H1 (cell line): Measurements from ENCODE around the gene CPM. TPM values are rescaled to one million over a fixed set of nuclear protein-coding genes. Genes with fewer than 3 reads are reported as not detected.
A peak's percentile ranks its signal among the peaks of the same experiment; 100 is the strongest.

ENCODE experiments used
- CTCF ChIA-PET: fragments of 300-600 bp; sonication (Branson Sonifier 250); formaldehyde crosslinking; loops from one replicate; lab custom pipeline; 2021; ENCODE audit not compliant: partially characterized antibody; lab: Charles Lee
- POLR2A ChIA-PET: fragments of 300-600 bp; sonication (Branson Sonifier 250); formaldehyde crosslinking; loops from one replicate; lab custom pipeline; 2021; ENCODE audit warnings: inconsistent platforms; ENCODE audit not compliant: partially characterized antibody; lab: Charles Lee
- DNase-seq, 2 experiments: peaks; one replicate each; pipeline versions ENCODE4 v3.0.0 to v3.0.0-alpha.2; 2010 to 2022; ENCODE audit warnings: low spot score in 2 of 2, low read depth in 1 of 2, mixed read lengths in 1 of 2
- FAIRE-seq: peaks from 2 replicates; lab custom pipeline; 2011; peaks lifted over from hg19 to GRCh38; lab: Jason Lieb, UNC
- H2AFZ ChIP-seq: 2 replicates; pipeline ENCODE4 v1.8.1; 2012; ENCODE audit warnings: low read length, inconsistent platforms
- H2AK5ac ChIP-seq: 2 replicates; pipeline ENCODE4 v1.6.1; 2013; ENCODE audit warnings: low read depth, low read length
- H2BK120ac ChIP-seq: replicated peaks from 2 replicates; pipeline ENCODE3; 2013; ENCODE audit warnings: low read depth, low read length, inconsistent platforms
- H2BK12ac ChIP-seq: 2 replicates; pipeline ENCODE4 v1.6.1; 2013; ENCODE audit warnings: low read depth, low read length
- H2BK15ac ChIP-seq: 2 replicates; pipeline ENCODE4 v1.6.1; 2013; ENCODE audit warnings: low read length
- H2BK20ac ChIP-seq: 2 replicates; pipeline ENCODE4 v1.6.1; 2013; ENCODE audit warnings: low read length
- H2BK5ac ChIP-seq: 2 replicates; pipeline ENCODE4 v1.6.1; 2013; ENCODE audit warnings: low read depth, low read length
- H3K14ac ChIP-seq: 2 replicates; pipeline ENCODE4 v1.6.1; 2013; ENCODE audit warnings: inconsistent platforms; ENCODE audit not compliant: insufficient read length
- H3K18ac ChIP-seq: 2 replicates; pipeline ENCODE4 v1.6.1; 2013; ENCODE audit warnings: low read length; ENCODE audit errors: extremely low read depth
- H3K23ac ChIP-seq: 2 replicates; pipeline ENCODE4 v1.6.1; 2013; ENCODE audit warnings: inconsistent platforms; ENCODE audit not compliant: insufficient read length
- H3K23me2 ChIP-seq: 2 replicates; pipeline ENCODE4 v1.6.1; 2013; ENCODE audit warnings: low read depth, low read length
- H3K27ac ChIP-seq: 2 replicates; pipeline ENCODE4 v1.6.1; 2011; ENCODE audit warnings: low read depth, low read length, inconsistent platforms
- H3K27me3 ChIP-seq, 4 experiments: replicated peaks in 1 of 4; 1 replicate in 1 of 4; 2 replicates in 3 of 4; pipeline versions ENCODE4 v1.6.1 to v1.8.1; 2011 to 2013; ENCODE audit warnings: low read length in 3 of 4, mild to moderate bottlenecking in 3 of 4, inconsistent platforms in 2 of 4, mixed read lengths in 2 of 4, moderate library complexity in 1 of 4; ENCODE audit not compliant: control insufficient read depth in 3 of 4, insufficient read depth in 3 of 4; ENCODE audit errors: extremely low read depth in 1 of 4
- H3K36me3 ChIP-seq, 4 experiments: 2 replicates each; pipeline versions ENCODE4 v1.6.1 to v1.8.1; 2011 to 2013; ENCODE audit warnings: mild to moderate bottlenecking in 4 of 4, low read length in 3 of 4, moderate library complexity in 2 of 4, control low read depth in 1 of 4, inconsistent platforms in 1 of 4; ENCODE audit not compliant: insufficient read depth in 4 of 4, control insufficient read depth in 2 of 4
- H3K4ac ChIP-seq: replicated peaks from 2 replicates; pipeline ENCODE3; 2013; ENCODE audit warnings: low read length, low read depth, mixed read lengths, inconsistent platforms; ENCODE audit not compliant: insufficient read length
- H3K4me1 ChIP-seq, 4 experiments: replicated peaks in 1 of 4; 1 replicate in 1 of 4; 2 replicates in 3 of 4; pipeline versions ENCODE4 v1.6.1 to v1.8.1; 2011 to 2013; ENCODE audit warnings: low read length in 3 of 4, inconsistent platforms in 2 of 4, mixed read lengths in 1 of 4; ENCODE audit not compliant: insufficient read depth in 4 of 4, control insufficient read depth in 3 of 4
- H3K4me2 ChIP-seq, 2 experiments: 2 replicates each; pipeline versions ENCODE4 v1.6.1 to v1.8.1; 2011 to 2013; ENCODE audit warnings: low read depth in 2 of 2, low read length in 2 of 2, control low read depth in 1 of 2, inconsistent platforms in 1 of 2, mild to moderate bottlenecking in 1 of 2; ENCODE audit not compliant: insufficient read depth in 1 of 2
- H3K4me3 ChIP-seq, 4 experiments: fragments of 200-600, 300-600 bp in 1 of 4; sonication (generic), shearing (Covaris generic), sonication (Bioruptor Twin) in 1 of 4; 2 replicates each; pipeline versions ENCODE4 v1.5.1 to v1.8.1; 2011 to 2016; ENCODE audit warnings: low read length in 4 of 4, low read depth in 3 of 4, control low read depth in 2 of 4, inconsistent platforms in 2 of 4, mild to moderate bottlenecking in 2 of 4, mixed read lengths in 1 of 4, moderate library complexity in 1 of 4; ENCODE audit not compliant: insufficient read depth in 2 of 4; ENCODE audit errors: extremely low read depth in 1 of 4
- H3K56ac ChIP-seq: replicated peaks from 2 replicates; pipeline ENCODE3; 2013; ENCODE audit warnings: low read depth, mild to moderate bottlenecking, mixed read lengths, low read length, inconsistent platforms; ENCODE audit not compliant: insufficient read length
- H3K79me1 ChIP-seq: 2 replicates; pipeline ENCODE4 v1.6.1; 2013; ENCODE audit warnings: low read depth, low read length, control low read depth
- H3K79me2 ChIP-seq, 2 experiments: 2 replicates each; pipeline versions ENCODE4 v1.6.1 to v1.8.1; 2012 to 2013; ENCODE audit warnings: low read length in 2 of 2, mild to moderate bottlenecking in 2 of 2, inconsistent platforms in 1 of 2; ENCODE audit not compliant: insufficient read depth in 2 of 2, control insufficient read depth in 1 of 2
- H3K9ac ChIP-seq, 4 experiments: replicated peaks in 1 of 4; 1 replicate in 1 of 4; 2 replicates in 3 of 4; pipeline versions ENCODE4 v1.6.1 to v1.8.1; 2011 to 2013; ENCODE audit warnings: low read depth in 3 of 4, low read length in 3 of 4, control low read depth in 2 of 4, mild to moderate bottlenecking in 2 of 4, moderate library complexity in 2 of 4, inconsistent platforms in 1 of 4; ENCODE audit errors: extremely low read depth in 1 of 4
- H3K9me3 ChIP-seq, 2 experiments: 2 replicates each; pipeline versions ENCODE4 v1.6.1 to v1.8.1; 2012 to 2013; ENCODE audit warnings: mild to moderate bottlenecking in 2 of 2, moderate library complexity in 2 of 2, control low read depth in 1 of 2, inconsistent platforms in 1 of 2, low read depth in 1 of 2, low read length in 1 of 2, mixed read lengths in 1 of 2; ENCODE audit not compliant: insufficient read depth in 2 of 2
- H4K20me1 ChIP-seq, 2 experiments: replicated peaks in 1 of 2; 2 replicates each; pipeline versions ENCODE3 to v1.8.1; 2011 to 2013; ENCODE audit warnings: inconsistent platforms in 2 of 2, low read length in 2 of 2, mild to moderate bottlenecking in 1 of 2; ENCODE audit not compliant: insufficient read depth in 2 of 2, control insufficient read depth in 1 of 2
- H4K5ac ChIP-seq: 2 replicates; pipeline ENCODE4 v1.6.1; 2013; ENCODE audit warnings: low read length, low read depth, mixed read lengths, inconsistent platforms; ENCODE audit not compliant: insufficient read length
- H4K8ac ChIP-seq: 2 replicates; pipeline ENCODE4 v1.8.0; 2013; ENCODE audit warnings: mild to moderate bottlenecking, moderate library complexity, low read length, inconsistent platforms; ENCODE audit not compliant: insufficient read depth; ENCODE audit errors: extremely low read depth
- H4K91ac ChIP-seq: replicated peaks from 2 replicates; pipeline ENCODE3; 2013; ENCODE audit warnings: low read length, mixed read lengths, inconsistent platforms; ENCODE audit not compliant: insufficient read length
- POLR2A ChIP-seq, 2 experiments: IDR thresholded peaks; 1 replicate in 1 of 2; 2 replicates in 1 of 2; pipeline ENCODE4 v1.6.1; 2011; ENCODE audit warnings: low read depth in 2 of 2, low read length in 2 of 2, mild to moderate bottlenecking in 2 of 2; ENCODE audit errors: control extremely low read depth in 1 of 2
- TAF7 ChIP-seq: optimal IDR thresholded peaks from 2 replicates; pipeline ENCODE3; 2011; ENCODE audit warnings: low read depth, mild to moderate bottlenecking, inconsistent platforms, low read length, moderate library complexity, borderline replicate concordance
- WGBS, 2 experiments: shearing (Covaris generic) in 1 of 2; methylation state at CpG; one replicate each; pipeline versions ENCODE4 v1.1.6 to v1.1.7; 2013 to 2015; ENCODE audit warnings: low lambda C conversion rate in 2 of 2, mixed read lengths in 2 of 2, inconsistent platforms in 1 of 2, low coverage in 1 of 2, missing lambda C conversion rate in 1 of 2; ENCODE audit not compliant: insufficient replicate concordance in 2 of 2, insufficient coverage in 1 of 2, insufficient read length in 1 of 2; ENCODE audit errors: extremely low coverage in 1 of 2, missing lambda C conversion rate in 1 of 2; 5-methylcytosine and 5-hydroxymethylcytosine counted together
- polyA plus RNA-seq, 7 experiments: library from polyadenylated mRNA; depleted of rRNA in 3 of 7; stranded (reverse) in 5 of 7; unstranded in 2 of 7; fragments of >200 nt in 5 of 7; fragments of 200-250 nt in 2 of 7; gene quantifications; 1 replicate in 5 of 7; 2 replicates in 1 of 7; 4 replicates in 1 of 7; pipeline versions ENCODE4 v1.2.1 to v1.2.3, GENCODE V29; 2011 to 2013; ENCODE audit warnings: missing spikeins in 2 of 7, mixed read lengths in 2 of 7
- total RNA-seq: library from RNA; stranded (reverse); fragmentation: NEBNext Ultra II Directional; extraction: Animal tissue kit (Norgen Biotek cat#: 25700); gene quantifications from 2 replicates; pipeline ENCODE4 v1.2.1, GENCODE V29; 2021

Gene CPM
- total and polyA plus RNA-seq, 2 of the 8 experiments (the other 6 are each of a cell fraction or from before 2014, with no cell fraction given), result 0.33 to 3.1 TPM

DNA sequence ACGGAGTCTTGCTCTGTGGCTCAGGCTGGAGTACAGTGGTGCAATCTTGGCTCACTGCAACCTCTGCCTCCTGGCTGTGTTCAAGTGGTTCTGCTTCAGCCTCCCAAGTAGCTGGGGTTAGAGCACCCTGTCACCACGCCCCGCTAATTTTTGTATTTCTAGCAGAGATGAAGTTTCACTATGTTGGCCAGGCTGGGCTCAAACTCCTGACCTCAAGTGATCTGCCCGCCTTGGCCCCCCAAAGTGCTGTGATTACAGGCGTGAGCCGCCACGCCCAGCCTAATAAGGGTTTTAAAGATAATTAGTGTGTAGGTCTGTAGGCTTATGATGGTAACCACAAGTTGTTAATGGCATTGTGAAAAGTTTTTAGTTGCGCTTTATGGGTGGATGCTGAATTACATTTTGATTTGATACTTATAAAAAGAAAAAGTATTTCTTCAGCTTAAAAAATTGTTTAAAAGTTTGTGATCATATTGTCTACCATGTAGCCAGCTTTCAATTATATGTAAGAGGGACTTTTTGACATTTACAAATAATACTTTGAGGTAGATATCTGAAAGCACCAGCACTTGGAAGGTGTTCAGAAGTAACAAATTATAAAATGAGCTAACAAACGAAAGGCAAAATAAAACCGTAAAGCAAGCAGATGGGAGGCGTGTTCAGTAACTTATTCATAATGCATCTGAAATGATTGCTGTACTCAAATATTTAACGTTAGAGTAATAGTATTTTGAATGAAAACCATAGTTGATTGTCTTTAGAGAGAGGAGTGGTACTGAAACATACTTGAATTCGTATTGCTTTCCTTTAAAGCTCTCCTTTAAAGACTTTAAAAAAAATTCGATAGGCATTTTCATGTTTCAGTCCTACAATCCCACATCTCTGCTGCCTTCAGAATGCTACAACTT, 87.9 kb downstream of the CPM start:
- WGBS, 2 experiments, result 95% methylated on average over 14 of the region's 14 CpGs; no CpG with 5 or more reads in 1 of the 2 experiments
- no peak for FAIRE-seq
- no peak overlapping the region for H2BK12ac ChIP-seq

More for the DNA sequence above, 87.9 kb downstream of the CPM start:
- Histone ChIP-seq H3K56ac (no peak overlapping the region), H4K91ac (no peak overlapping the region), H2BK15ac (no peak overlapping the region), H3K4ac (no peak overlapping the region), H3K79me2 (no peaks in the 10 kb centered on the region), H2AFZ (no peak overlapping the region)
- CTCF ChIA-PET, result interaction anchor here (0.6 to 4.0 kb wide), 10 partner anchors 9 to 622 kb away, joined by 3 to 33 read pairs (median 4); no protein-coding TSS in a partner anchor
- TF ChIP-seq POLR2A (IDR thresholded peaks at IDR 0.05; ENCODE audit: control extremely low read depth in 1 of 2, low read depth in 2 of 2, low read length in 2 of 2), result 0 out of 3 replicates have a peak, but pooled peaks of 1 of the 2 experiments have one; percentile 2
- TF ChIP-seq TAF7, result no peak
- TF ChIP-seq, all 59 proteins: peak for 1
- H3K23me2 ChIP-seq, result no peaks in the 10 kb centered on the region
- H3K9me3 ChIP-seq, result no peaks in the 10 kb centered on the region
- no peaks in the 10 kb centered on the region for H3K79me1 ChIP-seq
- H2BK120ac ChIP-seq, result no peak overlapping the region
- POLR2A ChIA-PET, result interaction anchor here (0.6 to 4.5 kb wide), 11 partner anchors 10 to 609 kb away, joined by 3 to 18 read pairs (median 4); no protein-coding TSS in a partner anchor
- no peak overlapping the region for H3K18ac ChIP-seq
- no peak overlapping the region for H3K23ac ChIP-seq
- H4K8ac ChIP-seq, result no peak overlapping the region
- H3K9ac ChIP-seq, result no peak overlapping the region
- H2AK5ac ChIP-seq, result no peak overlapping the region
- no peak overlapping the region for H3K4me2 ChIP-seq
- DNase-seq, result no peak
- no peak overlapping the region for H2BK20ac ChIP-seq
- H4K5ac ChIP-seq, result no peak overlapping the region
- no peak overlapping the region for H3K4me3 ChIP-seq
- no peak overlapping the region for H2BK5ac ChIP-seq
- no peak overlapping the region for H3K14ac ChIP-seq
- no peaks in the 10 kb centered on the region for H3K4me1 ChIP-seq
- peaks cover 2 to 5% of the 10 kb centered on the region in 2 experiments for H4K20me1 ChIP-seq
- H3K36me3 ChIP-seq, result peaks cover 9 to 35% (median 26%) of the 10 kb centered on the region in 4 experiments; a peak in 7 of 8 replicates
- H3K27me3 ChIP-seq, result no peaks in the 10 kb centered on the region
- H3K27ac ChIP-seq, result no peak overlapping the region
